Left lung (tissue), 10 donors: ENCODE data around the gene CLDN34. TPM values are rescaled to one million over a fixed set of nuclear protein-coding genes. Genes with fewer than 3 reads are reported as not detected.

Experiments
- ATAC-seq: fragments of 200-7000 bp; cut with Tn5 transposase; one replicate; pipeline ENCODE4 v1.9.1; 2020; ENCODE audit warnings: moderate library complexity
- DNase-seq, 4 donors: peaks; one replicate each; pipeline ENCODE4 v3.0.0-alpha.2; 2013 to 2020
- H3K27ac ChIP-seq, 2 donors: fragments of 200-600 bp; sonication (generic) in 1 of 2; one replicate each; pipeline versions ENCODE4 v1.5.0 to v1.8.0; 2020 to 2021
- H3K27me3 ChIP-seq, 2 donors: fragments of 200-600 bp; sonication (generic) in 1 of 2; one replicate each; pipeline versions ENCODE4 v1.5.0 to v1.8.0; 2020 to 2021
- H3K36me3 ChIP-seq, 2 donors: fragments of 200-600 bp; sonication (generic) in 1 of 2; one replicate each; pipeline versions ENCODE4 v1.5.0 to v1.8.0; 2020 to 2021
- H3K4me1 ChIP-seq, 2 donors: fragments of 200-600 bp; one replicate each; pipeline ENCODE4 v1.8.0; 2021
- H3K4me3 ChIP-seq, 2 donors: fragments of 200-600 bp; sonication (generic) in 1 of 2; one replicate each; pipeline versions ENCODE4 v1.5.0 to v1.8.0; 2020 to 2021; ENCODE audit warnings: mild to moderate bottlenecking in 1 of 2
- H3K9me3 ChIP-seq, 2 donors: fragments of 200-600 bp; sonication (generic) in 1 of 2; one replicate each; pipeline versions ENCODE4 v1.5.0 to v1.8.0; 2020 to 2021
- intact Hi-C, 2 donors: fragments of 100-400 bp; cut with DNase I; formaldehyde crosslinking; loops; one replicate each; pipeline versions ENCODE4 v1.11.2 to v1.14.2; 2022
- polyA plus RNA-seq, 6 donors: library from polyadenylated mRNA; unstranded; fragments of 120-200 nt; gene quantifications; one replicate each; pipeline ENCODE4 v1.2.1, GENCODE V29; 2013; ENCODE audit not compliant: insufficient read length in 6 of 6
- total RNA-seq, 2 donors: library from RNA; stranded (reverse); fragmentation: NEBNext Ultra II Directional; extraction: Animal tissue kit (Norgen Biotek cat#: 25700); gene quantifications; one replicate each; pipeline ENCODE4 v1.2.1, GENCODE V29; 2021
- TF ChIP-seq, protein P1 (sequence below), 2 donors: fragments of 200-600 bp; sonication (generic) in 1 of 2; IDR thresholded peaks; one replicate each; pipeline versions ENCODE4 v1.5.0 to v1.8.0; 2021; ENCODE audit warnings: antibody characterized with exemption in 2 of 2
- donor health status: DM: no; HTN: yes; CAD: no.
- donor health status: DM: no; HTN: no; CAD: no.

CLDN34 gene
- total and polyA plus RNA-seq, 8 donors, result 0.17 to 0.41 (median 0.20) TPM; not detected in 3

- no peak overlapping the region for H3K4me3 ChIP-seq
- H3K4me1 ChIP-seq, result no peaks in the 10 kb centered on the region
- intact Hi-C loops, result no loop called here
- no peak for DNase-seq
- no peaks in the 10 kb centered on the region for H3K27me3 ChIP-seq
- no peaks in the 10 kb centered on the region for H3K36me3 ChIP-seq
- TF ChIP-seq, protein P1, sequence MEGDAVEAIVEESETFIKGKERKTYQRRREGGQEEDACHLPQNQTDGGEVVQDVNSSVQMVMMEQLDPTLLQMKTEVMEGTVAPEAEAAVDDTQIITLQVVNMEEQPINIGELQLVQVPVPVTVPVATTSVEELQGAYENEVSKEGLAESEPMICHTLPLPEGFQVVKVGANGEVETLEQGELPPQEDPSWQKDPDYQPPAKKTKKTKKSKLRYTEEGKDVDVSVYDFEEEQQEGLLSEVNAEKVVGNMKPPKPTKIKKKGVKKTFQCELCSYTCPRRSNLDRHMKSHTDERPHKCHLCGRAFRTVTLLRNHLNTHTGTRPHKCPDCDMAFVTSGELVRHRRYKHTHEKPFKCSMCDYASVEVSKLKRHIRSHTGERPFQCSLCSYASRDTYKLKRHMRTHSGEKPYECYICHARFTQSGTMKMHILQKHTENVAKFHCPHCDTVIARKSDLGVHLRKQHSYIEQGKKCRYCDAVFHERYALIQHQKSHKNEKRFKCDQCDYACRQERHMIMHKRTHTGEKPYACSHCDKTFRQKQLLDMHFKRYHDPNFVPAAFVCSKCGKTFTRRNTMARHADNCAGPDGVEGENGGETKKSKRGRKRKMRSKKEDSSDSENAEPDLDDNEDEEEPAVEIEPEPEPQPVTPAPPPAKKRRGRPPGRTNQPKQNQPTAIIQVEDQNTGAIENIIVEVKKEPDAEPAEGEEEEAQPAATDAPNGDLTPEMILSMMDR (IDR thresholded peaks at IDR 0.05), result no peak
- no peaks in the 10 kb centered on the region for H3K9me3 ChIP-seq
- ATAC-seq, result no peak
- no peak overlapping the region for H3K27ac ChIP-seq
Observed at GRCh38 chrX:9940421-9940820, 26.7 kb upstream of the CLDN34 start.

DNA sequence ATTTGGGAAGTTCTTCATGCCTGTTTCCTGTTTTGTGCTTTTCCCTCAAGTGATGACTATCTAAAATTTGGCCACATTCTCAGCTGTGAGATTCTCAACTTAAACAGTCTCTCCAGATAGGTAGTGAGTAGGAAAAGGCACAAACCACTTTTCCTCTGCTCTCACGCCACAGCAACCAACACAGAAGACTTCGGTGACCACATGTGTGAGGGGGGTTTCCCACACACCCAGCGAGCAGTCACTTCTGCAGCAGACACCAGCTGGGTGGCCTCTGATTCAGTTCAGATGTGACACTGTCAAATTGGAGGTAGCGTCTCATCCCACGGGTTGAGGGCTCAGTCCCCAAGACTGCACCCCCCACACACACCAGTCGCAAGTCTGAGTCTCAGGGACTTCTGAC, 25.1 kb upstream of the CLDN34 start:
- H3K4me1 ChIP-seq, result no peaks in the 10 kb centered on the region
- H3K27me3 ChIP-seq, result no peaks in the 10 kb centered on the region
- H3K36me3 ChIP-seq, result no peaks in the 10 kb centered on the region
- intact Hi-C loops, result no loop called here
- DNase-seq, result no peak
- H3K9me3 ChIP-seq, result no peaks in the 10 kb centered on the region
- no peak overlapping the region for H3K4me3 ChIP-seq
- H3K27ac ChIP-seq, result no peak overlapping the region
- ATAC-seq, result no peak
- TF ChIP-seq, protein P1 (IDR thresholded peaks at IDR 0.05), result no peak

GRCh38 chrX:9943420-9943819, 23.7 kb upstream of the CLDN34 start:
- TF ChIP-seq, protein P1 (IDR thresholded peaks at IDR 0.05), result no peak
- Histone ChIP-seq H3K9me3 (no peaks in the 10 kb centered on the region), H3K4me3 (no peak overlapping the region), H3K27me3 (no peaks in the 10 kb centered on the region), H3K4me1 (no peaks in the 10 kb centered on the region), H3K36me3 (no peaks in the 10 kb centered on the region), H3K27ac (no peak overlapping the region)
- ATAC-seq, result no peak
- no peak for DNase-seq
- intact Hi-C loops, result no loop called here

GRCh38 chrX:9947131-9947794, 19.9 kb upstream of the CLDN34 start:
- no peak for DNase-seq
- H3K4me3 ChIP-seq, result no peak overlapping the region
- ATAC-seq, result no peak
- TF ChIP-seq, protein P1 (IDR thresholded peaks at IDR 0.05), result no peak
- no peaks in the 10 kb centered on the region for H3K36me3 ChIP-seq
- H3K27me3 ChIP-seq, result no peaks in the 10 kb centered on the region
- intact Hi-C loops, result no loop called here
- H3K4me1 ChIP-seq, result no peaks in the 10 kb centered on the region
- H3K27ac ChIP-seq, result no peak overlapping the region
- H3K9me3 ChIP-seq, result no peaks in the 10 kb centered on the region

DNA sequence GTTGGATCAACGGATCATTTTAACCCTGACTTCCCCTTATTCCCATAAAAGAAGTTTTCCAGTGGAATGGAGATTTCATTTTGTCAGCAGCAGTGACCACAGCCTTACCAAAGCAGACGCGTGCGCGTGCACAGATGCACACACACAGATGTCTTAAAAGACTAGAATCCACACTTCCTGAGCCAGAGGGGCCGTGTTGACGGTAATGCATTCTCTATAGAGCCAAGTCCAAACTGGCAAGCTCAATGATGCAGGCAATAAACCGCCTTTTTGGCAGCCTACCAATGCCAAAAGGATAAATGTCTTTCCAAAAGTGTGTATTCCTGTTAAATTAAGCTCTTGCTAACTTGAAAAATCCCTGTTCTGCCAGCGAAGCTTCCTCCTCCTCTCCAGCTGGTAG, 18.8 kb upstream of the CLDN34 start:
- DNase-seq (no peak), ATAC-seq (no peak)
- H3K36me3 ChIP-seq, result no peaks in the 10 kb centered on the region
- H3K27ac ChIP-seq, result no peak overlapping the region
- H3K9me3 ChIP-seq, result no peaks in the 10 kb centered on the region
- intact Hi-C loops, result no loop called here
- H3K27me3 ChIP-seq, result no peaks in the 10 kb centered on the region
- no peaks in the 10 kb centered on the region for H3K4me1 ChIP-seq
- TF ChIP-seq, protein P1 (IDR thresholded peaks at IDR 0.05), result no peak
- no peak overlapping the region for H3K4me3 ChIP-seq
